ENCODE results near the gene JCAD.

Gene JCAD

GRCh38 chr10:30073045-30073766 lies 13.8 kb upstream of the JCAD start:
- no peak for DNase-seq (ENCODE audit: low spot score)

GRCh38 chr10:30072068-30072467 lies 12.7 kb upstream of the JCAD start:
- no peak for DNase-seq (ENCODE audit: low spot score)

GRCh38 chr10:30070001-30070685 lies 10.8 kb upstream of the JCAD start:
- no peak for DNase-seq (ENCODE audit: low spot score)

- DNase-seq (ENCODE audit: low spot score), result no peak
These were observed 9.3 kb upstream of the JCAD start for GRCh38 chr10:30068492-30069223.

GRCh38 chr10:30063099-30063498 lies 3.7 kb upstream of the JCAD start:
- DNase-seq (ENCODE audit: low spot score), result no peak

GRCh38 chr10:30062582-30062981 lies 3.2 kb upstream of the JCAD start:
- DNase-seq (ENCODE audit: low spot score), result no peak

GRCh38 chr10:30062090-30062489 lies 2.7 kb upstream of the JCAD start:
- DNase-seq (ENCODE audit: low spot score), result no peak

GRCh38 chr10:30058570-30059132 lies 735 bp downstream of the JCAD start:
- no peak for DNase-seq (ENCODE audit: low spot score)

GRCh38 chr10:30057894-30058556 lies 1.4 kb downstream of the JCAD start:
- DNase-seq (ENCODE audit: low spot score), result no peak

GRCh38 chr10:30057421-30057841 lies 2.0 kb downstream of the JCAD start:
- DNase-seq (ENCODE audit: low spot score), result no peak

GRCh38 chr10:30056767-30057355 lies 2.5 kb downstream of the JCAD start:
- DNase-seq (ENCODE audit: low spot score), result no peak

GRCh38 chr10:30056281-30056680 lies 3.1 kb downstream of the JCAD start:
- no peak for DNase-seq (ENCODE audit: low spot score)

- no peak for DNase-seq (ENCODE audit: low spot score)
These were observed 4.1 kb downstream of the JCAD start for GRCh38 chr10:30055226-30055662.

GRCh38 chr10:30052062-30052461 lies 7.3 kb downstream of the JCAD start:
- DNase-seq (ENCODE audit: low spot score), result no peak

- no peak for DNase-seq (ENCODE audit: low spot score)
These were observed 8.2 kb downstream of the JCAD start for GRCh38 chr10:30051220-30051619.

- DNase-seq (ENCODE audit: low spot score), result no peak
These were observed 9.0 kb downstream of the JCAD start for GRCh38 chr10:30050411-30050810.

- DNase-seq (ENCODE audit: low spot score), result no peak
These were observed 10.4 kb downstream of the JCAD start for GRCh38 chr10:30048768-30049517.

- DNase-seq (ENCODE audit: low spot score), result no peak
These were observed 11.4 kb downstream of the JCAD start for GRCh38 chr10:30047924-30048531.

- no peak for DNase-seq (ENCODE audit: low spot score)
These were observed 12.0 kb downstream of the JCAD start for GRCh38 chr10:30047430-30047829.

- no peak for DNase-seq (ENCODE audit: low spot score)
These were observed 12.9 kb downstream of the JCAD start for GRCh38 chr10:30046476-30046875.

Data from left forelimb (tissue), 1 donor.